GM12872 (cell line): ENCODE results near the gene ST8SIA1.

Experiments
- TF ChIP-seq, protein P1 (sequence below): IDR thresholded peaks from 3 replicates; pipeline ENCODE4 v1.5.1; 2011; ENCODE audit warnings: low read depth, mild to moderate bottlenecking, low read length, moderate library complexity; ENCODE audit not compliant: insufficient read depth

Gene ST8SIA1

DNA sequence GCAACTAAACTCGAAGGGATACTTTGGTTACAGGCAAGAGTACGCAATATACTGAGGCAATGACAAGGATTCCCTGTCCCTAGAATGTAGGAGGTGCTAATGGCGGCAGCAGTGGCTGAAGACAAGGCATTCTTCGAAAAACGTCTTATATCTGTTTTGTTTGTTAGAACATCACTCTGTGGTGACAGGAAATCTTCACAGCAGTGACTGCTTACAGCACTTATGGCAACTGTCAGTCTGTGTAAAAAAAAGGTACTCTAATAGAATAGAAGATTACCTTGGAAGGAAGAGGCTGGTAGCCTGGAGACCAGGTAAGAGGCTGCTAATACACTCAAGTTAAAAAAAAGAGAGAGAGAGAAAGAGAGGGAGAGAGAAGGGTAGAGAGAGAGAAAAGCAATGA, 131.7 kb downstream of the ST8SIA1 start:
- TF ChIP-seq, protein P1, sequence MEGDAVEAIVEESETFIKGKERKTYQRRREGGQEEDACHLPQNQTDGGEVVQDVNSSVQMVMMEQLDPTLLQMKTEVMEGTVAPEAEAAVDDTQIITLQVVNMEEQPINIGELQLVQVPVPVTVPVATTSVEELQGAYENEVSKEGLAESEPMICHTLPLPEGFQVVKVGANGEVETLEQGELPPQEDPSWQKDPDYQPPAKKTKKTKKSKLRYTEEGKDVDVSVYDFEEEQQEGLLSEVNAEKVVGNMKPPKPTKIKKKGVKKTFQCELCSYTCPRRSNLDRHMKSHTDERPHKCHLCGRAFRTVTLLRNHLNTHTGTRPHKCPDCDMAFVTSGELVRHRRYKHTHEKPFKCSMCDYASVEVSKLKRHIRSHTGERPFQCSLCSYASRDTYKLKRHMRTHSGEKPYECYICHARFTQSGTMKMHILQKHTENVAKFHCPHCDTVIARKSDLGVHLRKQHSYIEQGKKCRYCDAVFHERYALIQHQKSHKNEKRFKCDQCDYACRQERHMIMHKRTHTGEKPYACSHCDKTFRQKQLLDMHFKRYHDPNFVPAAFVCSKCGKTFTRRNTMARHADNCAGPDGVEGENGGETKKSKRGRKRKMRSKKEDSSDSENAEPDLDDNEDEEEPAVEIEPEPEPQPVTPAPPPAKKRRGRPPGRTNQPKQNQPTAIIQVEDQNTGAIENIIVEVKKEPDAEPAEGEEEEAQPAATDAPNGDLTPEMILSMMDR = no peak

DNA sequence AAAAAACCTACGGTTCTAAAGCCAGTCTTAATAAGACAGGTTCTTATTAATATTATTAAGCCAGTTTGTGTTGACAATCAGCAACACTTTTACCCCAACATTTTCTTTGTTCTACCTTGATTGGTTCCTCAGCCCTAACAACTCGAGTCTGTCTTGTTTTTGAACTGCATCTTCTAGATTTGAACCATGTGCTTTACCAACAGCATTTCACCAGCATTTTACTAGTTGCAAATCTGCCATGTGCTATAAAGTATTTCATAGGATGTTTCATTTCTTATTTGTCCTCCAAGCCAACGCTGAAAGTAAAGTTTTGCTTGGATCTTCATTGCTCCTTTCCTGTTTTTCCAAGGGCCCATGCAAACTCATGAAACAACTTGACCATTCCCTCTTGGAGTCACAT, 133.4 kb downstream of the ST8SIA1 start:
- TF ChIP-seq, protein P1 = no peak

DNA sequence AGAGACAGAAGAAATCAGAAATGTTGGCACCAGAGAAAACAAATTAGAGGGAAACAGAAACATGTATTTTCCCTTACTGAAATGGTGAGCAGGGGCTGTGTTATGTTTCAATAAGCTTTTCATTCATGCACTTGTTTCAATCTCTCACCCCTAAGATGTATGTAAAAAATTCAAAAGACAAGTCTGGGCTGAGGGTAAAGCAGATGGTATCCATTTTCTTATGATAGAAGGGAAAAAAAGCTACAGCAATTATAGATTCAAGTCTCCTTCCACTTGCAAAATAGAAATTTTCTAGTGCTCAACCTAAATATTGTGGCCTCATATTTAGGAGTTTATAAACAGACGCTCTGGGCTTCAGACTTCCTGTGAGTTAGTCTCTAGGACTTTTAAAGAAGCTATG, 138.3 kb downstream of the ST8SIA1 start:
- TF ChIP-seq, protein P1 = no peak

DNA sequence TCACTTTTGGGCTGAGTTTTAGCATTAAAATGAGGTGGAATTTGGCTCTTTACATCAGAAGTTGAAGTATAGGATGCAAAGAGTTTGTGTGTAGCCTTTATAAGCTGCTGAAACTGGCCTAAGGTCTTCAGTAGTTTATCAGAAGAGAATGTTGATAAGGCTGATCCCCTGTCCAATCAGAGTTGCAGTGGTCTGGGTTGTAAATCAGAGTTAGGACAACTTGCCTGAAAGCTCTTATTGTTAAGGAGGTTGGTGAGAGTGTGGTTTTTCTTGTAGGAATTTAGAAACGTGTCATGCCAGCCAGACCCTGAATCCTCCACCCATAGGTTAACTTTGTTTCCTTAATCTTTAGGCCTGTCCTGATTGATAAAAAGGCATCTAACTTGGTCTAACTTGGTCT, 143.5 kb downstream of the ST8SIA1 start:
- TF ChIP-seq, protein P1 = no peak

DNA sequence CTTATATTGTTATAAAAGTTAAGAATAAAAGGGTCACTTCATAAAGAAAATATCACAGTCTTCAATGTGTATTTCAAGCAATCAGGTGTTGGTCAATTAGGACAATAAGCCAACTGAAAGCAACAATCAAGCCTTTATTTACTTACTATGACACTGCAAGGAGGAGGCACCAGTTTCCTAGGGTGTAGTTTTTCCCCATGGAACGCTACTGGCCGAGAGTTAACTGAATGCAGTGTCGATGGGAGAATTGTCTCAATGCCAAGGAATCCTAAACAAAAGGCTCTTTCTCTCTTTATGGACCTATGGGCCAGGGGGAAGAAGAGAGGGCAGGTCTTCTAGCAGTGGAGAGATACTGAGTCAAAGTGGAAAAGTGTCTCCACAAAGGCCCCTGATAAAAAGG, 146.1 kb downstream of the ST8SIA1 start:
- TF ChIP-seq, protein P1 = no peak

DNA sequence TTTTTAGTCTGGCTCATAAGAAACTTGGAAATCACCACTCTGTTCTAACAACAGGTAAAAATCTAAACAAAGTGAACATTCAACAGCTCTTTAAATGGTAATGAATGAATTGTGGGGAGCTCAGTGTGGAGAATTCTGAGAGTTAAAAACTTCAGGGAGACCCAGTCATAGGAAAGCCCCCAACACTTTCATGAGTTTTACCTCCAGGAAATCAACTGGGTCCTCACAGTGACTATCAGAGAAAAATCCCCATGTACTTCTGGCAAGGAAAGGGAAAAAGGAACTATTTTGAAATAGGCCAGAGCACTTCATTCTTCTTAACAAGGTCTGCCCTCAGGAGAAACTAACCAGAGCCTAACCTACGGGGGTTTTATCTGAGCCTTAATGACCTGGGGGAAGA, 153.8 kb downstream of the ST8SIA1 start:
- TF ChIP-seq, protein P1 = no peak

DNA sequence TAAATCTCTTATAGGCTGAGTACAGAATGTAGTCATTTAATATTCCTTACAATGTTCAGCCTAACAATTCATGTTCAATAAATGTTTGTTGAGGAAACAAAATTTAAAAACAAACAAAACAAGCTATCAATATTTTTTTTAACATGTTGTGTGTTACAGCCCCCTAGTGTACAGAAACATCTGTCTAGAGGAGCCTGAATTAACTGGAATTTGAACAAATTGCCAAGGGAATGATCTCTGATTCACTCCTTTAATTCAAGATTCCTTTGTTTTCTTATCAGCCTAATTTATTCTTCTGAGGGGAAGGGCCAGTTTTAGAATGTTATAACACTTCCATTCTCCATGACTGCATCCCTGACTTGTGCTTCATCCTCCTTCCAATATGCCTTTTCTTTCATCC, 161.3 kb downstream of the ST8SIA1 start:
- TF ChIP-seq, protein P1 = no peak

DNA sequence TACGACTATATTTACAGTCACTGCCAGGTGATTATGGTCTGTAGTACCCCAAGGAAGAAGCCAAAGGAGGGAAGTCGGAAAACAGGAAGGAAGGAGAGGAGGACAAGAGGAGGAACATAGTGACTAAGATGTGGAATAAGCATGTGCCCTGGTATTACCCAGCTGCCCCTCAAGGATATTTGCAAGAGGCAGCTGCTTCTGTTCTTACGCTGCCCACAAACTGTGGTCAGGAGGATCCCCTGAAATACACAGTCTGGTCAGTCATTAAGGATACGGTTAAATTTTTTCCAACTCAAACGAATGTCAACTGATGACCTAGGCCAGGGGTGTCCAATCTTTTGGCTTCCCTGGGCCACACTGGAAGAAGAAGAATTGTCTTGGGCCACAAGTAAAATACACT, 162.0 kb downstream of the ST8SIA1 start:
- TF ChIP-seq, protein P1 = no peak
